LHCN-M2 (cell line): Measurements from ENCODE around the gene CDK7. TPM values are rescaled to one million over a fixed set of nuclear protein-coding genes. Genes with fewer than 3 reads are reported as not detected.
A peak's percentile ranks its signal among the peaks of the same experiment; 100 is the strongest.
"Not testable (repeated sequence)": the region's sequence is repeated elsewhere in the genome, so short reads cannot be mapped to it uniquely, and the experiment has no call there.

Source experiments
- DNase-seq: peaks from one replicate; pipeline ENCODE4 v3.0.0-alpha.2; 2012; ENCODE audit warnings: low read depth
- polyA plus RNA-seq: library from polyadenylated mRNA; unstranded; fragments of >200 nt; gene quantifications from one replicate; pipeline ENCODE4 v1.2.1, GENCODE V29; 2012; ENCODE audit warnings: missing spikeins
- total RNA-seq: library from RNA; depleted of rRNA; stranded (reverse); fragments of >200 nt; gene quantifications from 2 replicates; pipeline ENCODE4 v1.2.3, GENCODE V29; 2014; rRNA removed

The CDK7 gene
- 38.3 and 43.3 TPM in 2 replicates for total RNA-seq
- polyA plus RNA-seq: 40.0 TPM

GRCh38 chr5:69234457-69235268 lies at the start of gene CDK7:
Gene CDK7, plus strand, starts transcription at chr5:69234886. Its CDS starts 90 bp downstream, at chr5:69234976.
- DNase-seq: peak; percentile 87

- no peak for DNase-seq
Measured at GRCh38 chr5:69187342-69187741, 47.3 kb upstream of the CDK7 start.

GRCh38 chr5:69188811-69189161 lies 45.9 kb upstream of the CDK7 start:
- DNase-seq: no peak

- peak; percentile 90 for DNase-seq
Measured at GRCh38 chr5:69189162-69190086, 45.3 kb upstream of the CDK7 start, which contains the start of gene CENPH. Gene CENPH, plus strand, starts transcription at chr5:69189583. Its CDS starts 52 bp downstream, at chr5:69189635.

- no peak for DNase-seq
Measured at GRCh38 chr5:69202497-69202896, 32.2 kb upstream of the CDK7 start.

GRCh38 chr5:69206528-69207190 lies 28.0 kb upstream of the CDK7 start:
- DNase-seq: no peak

- DNase-seq: no peak
Measured at GRCh38 chr5:69209602-69210001, 25.1 kb upstream of the CDK7 start.

GRCh38 chr5:69211200-69211599 lies 23.5 kb upstream of the CDK7 start:
- no peak for DNase-seq

GRCh38 chr5:69212022-69212421 lies 22.7 kb upstream of the CDK7 start:
- no peak for DNase-seq

- peak; percentile 67 for DNase-seq
Measured at GRCh38 chr5:69213513-69214215, 21.0 kb upstream of the CDK7 start.

GRCh38 chr5:69217151-69217511 lies 17.6 kb upstream of the CDK7 start:
- no peak for DNase-seq

GRCh38 chr5:69217548-69218526 lies 16.8 kb upstream of the CDK7 start:
- DNase-seq: peak; percentile 88

- DNase-seq: no peak
Measured at GRCh38 chr5:69219939-69220338, 14.7 kb upstream of the CDK7 start.

GRCh38 chr5:69220371-69220770 lies 14.3 kb upstream of the CDK7 start:
- not testable (repeated sequence) for DNase-seq

GRCh38 chr5:69220833-69221232 lies 13.9 kb upstream of the CDK7 start:
- not testable (repeated sequence) for DNase-seq

GRCh38 chr5:69224520-69224919 lies 10.2 kb upstream of the CDK7 start:
- no peak for DNase-seq

GRCh38 chr5:69225860-69226259 lies 8.8 kb upstream of the CDK7 start:
- DNase-seq: no peak

GRCh38 chr5:69230181-69230580 lies 4.5 kb upstream of the CDK7 start:
- no peak for DNase-seq

GRCh38 chr5:69231281-69231680 lies 3.4 kb upstream of the CDK7 start:
- DNase-seq: no peak

GRCh38 chr5:69231851-69232250 lies 2.8 kb upstream of the CDK7 start:
- DNase-seq: peak; percentile 14
